NCI-H2107 treated with DMSO at 0.1 percent for 48 hours (cell line): Measurements from ENCODE around the gene SLC8A1.

Experiments
- DNase-seq: peaks from one replicate; lab custom pipeline; 2025; ENCODE audit not compliant: unreplicated experiment; lab: John Stamatoyannopoulos, UW

Gene SLC8A1

GRCh38 chr2:40279482-40279881 lies 172.4 kb downstream of the SLC8A1 start:
- no peak for DNase-seq

DNA sequence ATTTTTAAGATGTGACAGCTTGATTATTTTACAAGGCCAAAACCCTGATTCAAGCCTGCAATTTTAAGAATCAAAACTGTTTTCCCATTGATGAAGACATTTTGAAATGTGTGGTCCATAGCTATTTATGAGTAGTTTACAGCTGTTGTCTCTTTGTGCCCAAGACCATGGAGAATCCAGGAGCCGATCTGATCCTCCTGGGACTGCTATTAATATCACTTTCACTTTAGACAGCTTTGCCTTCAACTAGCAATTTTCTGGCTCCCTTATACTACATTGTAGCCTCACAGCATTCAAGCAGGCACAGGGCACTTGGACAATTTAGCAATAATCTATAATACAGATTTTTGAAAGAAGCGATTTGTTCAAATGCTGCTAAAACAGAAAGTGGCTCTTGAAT lies 172.9 kb downstream of the SLC8A1 start:
- no peak for DNase-seq

GRCh38 chr2:40276076-40276475 lies 175.8 kb downstream of the SLC8A1 start:
- no peak for DNase-seq

GRCh38 chr2:40274270-40274669 lies 177.6 kb downstream of the SLC8A1 start:
- no peak for DNase-seq

GRCh38 chr2:40273734-40274182 lies 178.1 kb downstream of the SLC8A1 start:
- DNase-seq = no peak

- DNase-seq = no peak
These were observed 180.8 kb downstream of the SLC8A1 start for GRCh38 chr2:40271094-40271493.

DNA sequence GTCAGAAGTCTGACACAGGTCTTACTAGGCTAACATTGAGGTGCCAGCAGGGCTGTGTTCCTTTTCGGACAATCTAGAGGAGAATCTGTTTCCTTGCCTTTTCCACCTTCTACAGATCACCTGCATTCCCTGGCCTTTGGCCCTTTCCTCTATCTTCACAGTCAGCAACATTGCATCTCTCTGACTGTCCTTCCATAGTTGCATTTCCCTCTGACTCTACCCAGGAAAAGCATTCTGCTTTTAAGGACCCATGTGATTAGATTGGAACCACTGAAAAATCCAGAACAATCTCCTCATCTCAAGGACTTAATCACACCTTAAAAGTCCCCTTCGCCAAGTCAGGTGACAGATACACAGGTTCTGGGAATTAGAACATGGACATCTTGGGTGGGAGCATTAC lies 181.5 kb downstream of the SLC8A1 start:
- DNase-seq = no peak

DNA sequence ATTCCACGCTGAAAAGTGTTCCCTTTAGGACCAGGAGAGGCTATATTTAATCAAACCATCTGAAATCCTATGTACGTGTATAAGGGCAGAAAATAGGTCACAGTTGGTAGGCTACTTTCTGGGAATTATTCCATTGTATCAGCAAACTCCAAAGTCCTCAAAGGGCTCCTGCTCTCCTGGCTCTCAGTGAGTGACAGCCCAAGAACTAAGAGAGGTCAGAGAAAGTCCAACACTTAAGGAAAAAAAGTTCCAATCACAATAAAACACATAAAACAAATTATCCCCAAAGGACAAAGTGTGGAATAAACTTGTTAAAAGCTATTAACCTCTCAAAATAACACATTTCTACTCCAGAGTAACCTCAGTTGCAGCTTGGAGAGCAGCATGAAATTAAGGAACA lies 183.3 kb downstream of the SLC8A1 start:
- DNase-seq = no peak

GRCh38 chr2:40266201-40266600 lies 185.7 kb downstream of the SLC8A1 start:
- DNase-seq = no peak

GRCh38 chr2:40265602-40266001 lies 186.3 kb downstream of the SLC8A1 start:
- no peak for DNase-seq

- no peak for DNase-seq
These were observed 190.8 kb downstream of the SLC8A1 start for GRCh38 chr2:40261042-40261441.

DNA sequence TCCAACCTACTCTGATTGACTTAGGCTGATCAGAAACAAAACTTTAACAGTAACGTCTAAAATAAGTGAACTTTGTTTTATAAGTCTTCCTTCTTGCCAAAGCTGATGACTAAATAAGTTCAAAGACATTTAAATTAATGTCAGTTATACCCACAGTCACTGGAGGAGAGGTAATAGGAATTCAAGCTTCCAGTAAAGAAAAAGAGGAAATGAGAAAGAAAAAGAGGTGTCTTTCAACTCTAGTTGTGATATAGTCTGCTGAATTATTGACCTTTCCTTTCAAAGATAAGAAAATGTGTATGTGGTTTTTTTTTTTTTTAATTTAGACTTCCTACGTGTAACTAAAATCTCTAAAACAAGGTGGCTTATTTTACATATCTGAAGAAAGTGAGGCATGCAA lies 191.5 kb downstream of the SLC8A1 start:
- DNase-seq = no peak

DNA sequence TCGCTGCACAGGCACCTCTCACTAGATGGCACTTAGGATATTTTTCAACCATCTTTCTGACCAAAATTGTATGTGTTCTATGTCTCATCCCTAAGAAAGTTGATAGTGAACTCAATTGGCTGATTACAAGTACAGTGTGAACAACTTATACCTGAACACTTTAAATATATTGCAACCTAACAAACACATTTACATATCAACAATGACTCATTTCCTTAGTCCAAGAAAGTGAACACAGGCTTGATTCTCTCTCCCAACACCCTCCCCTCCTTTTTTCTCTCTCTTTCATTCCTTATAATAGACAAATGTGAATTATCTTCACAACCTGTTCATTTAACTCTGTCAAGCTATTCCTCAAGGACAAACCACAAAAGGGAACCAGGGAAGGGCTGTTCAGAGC lies 192.0 kb downstream of the SLC8A1 start:
- no peak for DNase-seq

DNA sequence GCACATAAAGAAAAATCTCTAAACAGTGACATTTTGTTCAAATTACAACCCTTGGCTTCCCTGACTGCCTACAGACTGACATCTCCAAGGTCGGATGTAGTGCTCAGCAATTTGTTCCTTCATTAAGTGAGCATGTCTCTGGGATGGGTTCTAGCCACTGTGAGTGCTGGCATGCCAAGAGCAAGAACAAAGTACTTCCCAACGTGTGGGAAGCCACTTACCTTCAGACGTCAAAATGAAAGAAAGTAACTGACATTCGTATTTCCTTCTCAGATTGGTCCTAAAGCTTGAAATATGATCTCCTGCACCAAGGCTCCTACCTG lies 193.8 kb downstream of the SLC8A1 start:
- no peak for DNase-seq

DNA sequence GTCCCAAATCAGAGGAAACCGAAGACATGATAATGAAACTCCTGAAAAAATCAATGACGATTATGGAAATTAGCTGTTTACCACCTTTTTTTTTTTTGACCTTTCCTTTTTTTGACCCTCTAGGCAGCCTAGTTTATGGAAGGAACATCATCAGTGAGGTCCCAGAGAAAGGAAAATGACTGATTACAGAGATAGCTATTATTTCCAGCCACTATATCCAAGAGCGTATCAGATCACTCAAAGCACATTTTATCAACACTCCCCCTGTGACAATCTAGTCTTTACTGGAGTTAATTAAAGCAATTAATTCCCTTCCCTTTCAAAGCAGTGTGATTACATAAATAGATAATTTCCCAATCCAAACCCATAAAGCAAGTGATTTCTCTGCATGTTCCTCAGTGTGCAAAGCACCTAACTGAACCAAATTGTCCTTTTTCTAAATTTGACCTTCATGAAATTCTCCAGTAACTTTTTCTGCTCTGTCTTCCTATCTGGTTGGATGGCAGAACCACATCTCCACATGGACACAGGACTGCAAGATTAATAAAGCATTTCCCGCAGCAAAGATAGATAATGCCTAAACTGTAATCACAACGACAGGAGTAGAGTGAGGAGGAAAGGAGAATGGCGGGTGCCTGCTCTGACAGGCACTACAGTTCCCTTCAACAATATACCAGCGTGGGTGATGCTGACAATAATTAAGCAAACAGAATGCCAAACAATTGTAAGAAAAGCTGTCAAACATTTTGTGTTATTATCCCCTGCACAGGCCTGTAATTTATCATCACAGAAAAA lies 194.4 kb downstream of the SLC8A1 start:
- DNase-seq = no peak

- peak; percentile 53 for DNase-seq
These were observed 195.2 kb downstream of the SLC8A1 start for GRCh38 chr2:40256649-40257048.

- DNase-seq = no peak
These were observed 195.9 kb downstream of the SLC8A1 start for GRCh38 chr2:40256008-40256407.

DNA sequence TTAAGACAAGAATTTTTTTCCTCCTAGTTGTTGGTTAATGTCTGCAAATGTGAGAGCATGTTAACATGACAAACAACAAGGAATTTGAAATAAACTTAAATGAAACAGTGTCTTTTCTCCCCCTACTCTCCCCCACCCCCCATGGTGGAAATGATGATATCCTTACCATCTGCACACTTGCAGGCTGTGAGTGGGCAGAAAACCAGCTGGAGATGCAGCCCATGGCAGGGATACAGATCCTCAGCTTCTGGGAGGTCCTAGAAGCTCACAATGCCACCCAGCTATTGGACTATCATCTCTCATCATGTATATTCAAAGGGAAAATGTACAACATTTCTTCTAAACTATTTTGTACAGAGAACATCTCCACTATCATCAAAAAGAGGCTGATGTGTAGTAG lies 196.8 kb downstream of the SLC8A1 start:
- no peak for DNase-seq

DNA sequence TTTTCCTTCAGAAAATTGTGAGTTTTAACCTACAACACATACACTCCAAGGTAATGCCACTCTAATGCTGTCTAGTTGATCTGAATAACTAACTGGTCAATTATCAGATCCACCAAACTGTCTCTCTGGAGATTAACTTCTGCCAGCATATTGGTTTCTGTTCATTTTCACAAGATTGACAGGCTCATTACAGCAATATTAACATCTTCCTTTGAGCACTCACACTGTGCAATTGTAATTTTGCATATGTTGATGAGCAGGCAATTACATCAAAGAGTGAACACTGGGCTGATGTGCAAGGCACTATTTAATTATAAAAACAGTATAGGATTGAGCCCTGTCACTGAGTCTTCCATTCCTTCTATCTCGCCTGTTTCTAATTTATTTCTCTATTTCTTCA lies 197.3 kb downstream of the SLC8A1 start:
- DNase-seq = no peak

DNA sequence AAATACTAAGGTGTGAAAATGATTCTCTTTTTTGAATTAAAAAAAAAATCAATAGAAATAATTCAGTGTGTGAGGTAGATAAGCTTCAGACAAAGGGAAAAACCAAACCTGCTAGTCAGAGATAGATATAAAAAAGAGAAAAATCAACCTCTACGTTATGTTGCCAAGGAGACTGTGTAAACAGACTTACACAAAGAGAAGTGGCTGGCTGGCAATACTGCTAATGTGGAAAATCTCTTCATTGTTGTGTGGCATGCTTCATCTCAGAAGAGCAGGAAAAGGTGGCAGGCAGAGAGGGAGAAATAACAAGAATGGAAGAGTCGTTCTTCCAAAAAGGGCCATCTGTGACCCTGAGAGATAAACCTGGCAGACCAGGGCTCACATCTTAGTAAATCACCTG lies 200.8 kb downstream of the SLC8A1 start:
- DNase-seq = peak; percentile 95

DNA sequence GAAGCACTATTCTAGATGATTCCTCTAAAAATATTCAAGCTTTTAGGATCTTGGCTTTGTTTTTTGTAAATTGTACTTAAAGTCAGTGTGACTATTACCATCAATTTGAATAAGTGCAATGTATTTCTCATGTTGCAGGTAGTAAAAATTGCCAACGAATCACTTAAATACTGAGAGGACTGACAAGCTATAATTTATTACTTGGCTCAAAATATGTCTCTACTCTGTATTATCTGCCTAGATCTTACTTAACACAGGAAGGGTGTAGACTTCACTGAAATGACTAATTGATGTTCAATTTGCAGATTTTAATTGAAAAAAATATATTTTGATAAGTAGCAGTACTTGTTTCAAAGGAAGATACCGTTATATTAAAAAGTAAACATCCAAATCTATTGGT lies 202.3 kb downstream of the SLC8A1 start:
- no peak for DNase-seq

DNA sequence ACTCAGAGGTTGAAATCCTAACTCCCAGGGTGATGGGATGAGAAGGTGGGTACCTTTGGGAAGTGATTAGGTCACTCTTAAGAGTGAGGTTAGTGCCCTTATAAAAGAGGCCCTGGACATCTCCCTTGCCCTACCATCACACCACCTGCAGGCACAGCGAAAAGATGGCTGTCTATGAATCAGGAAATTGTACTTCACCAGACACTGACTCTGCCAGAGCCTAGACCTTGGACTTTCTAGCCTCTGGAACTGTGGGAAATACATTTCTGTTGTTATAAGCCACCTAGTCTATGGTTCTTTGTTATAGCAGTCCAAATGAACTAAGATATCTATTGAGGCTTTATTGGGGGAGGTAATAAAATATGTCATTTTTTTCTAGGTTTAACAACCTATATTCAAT lies 203.6 kb downstream of the SLC8A1 start:
- no peak for DNase-seq

DNA sequence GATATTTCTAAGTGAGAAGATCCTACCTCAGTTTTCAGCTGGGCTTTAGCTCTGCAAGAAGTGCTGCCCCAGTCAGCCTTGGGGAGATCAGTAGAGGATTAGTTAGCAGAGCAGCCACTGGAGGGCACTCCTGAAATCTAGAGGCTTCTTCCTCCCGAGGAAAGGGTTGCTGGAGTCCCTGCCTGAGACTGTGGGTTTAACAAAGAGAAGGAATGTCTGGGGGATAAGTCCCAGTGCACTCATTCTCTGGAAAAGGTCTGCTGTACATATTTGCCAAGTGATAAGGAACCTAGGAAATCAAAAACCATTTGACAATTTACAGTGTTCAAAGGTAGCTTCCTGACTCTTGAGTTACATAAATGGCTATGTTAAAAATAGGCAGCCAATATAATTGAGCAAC lies 207.2 kb downstream of the SLC8A1 start:
- DNase-seq = peak; percentile 77
